Measurements from ENCODE around the gene DEFB110. TPM values are rescaled to one million over a fixed set of nuclear protein-coding genes. Genes with fewer than 3 reads are reported as not detected.

Gene DEFB110
- polyA plus RNA-seq, 1 of the 3 experiments (the other 2 are of a cell fraction): not detected

DNA sequence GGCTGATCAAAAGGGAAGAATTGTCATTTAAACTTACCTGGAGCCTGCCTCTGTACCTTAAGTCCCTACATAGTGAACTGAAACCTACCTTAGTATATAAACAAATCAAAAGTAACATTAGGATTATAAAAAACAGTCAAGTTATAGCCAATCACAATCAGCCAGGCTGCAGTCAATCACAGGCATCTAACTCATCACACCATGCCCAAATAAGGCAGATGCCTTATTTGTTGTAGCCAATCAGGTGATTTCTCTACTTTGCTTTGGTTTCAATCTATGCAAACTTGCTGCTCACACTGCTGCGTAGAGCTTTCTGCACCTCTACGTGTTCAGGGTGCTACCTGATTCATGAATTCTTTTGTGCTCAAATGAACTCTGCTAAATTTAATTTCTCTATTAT is 34.0 kb downstream of the DEFB110 start (continued):
- TF ChIP-seq GATA2 (CRISPR knock-in tag; IDR thresholded peaks at IDR 0.05) (no peak), SMC3 (IDR thresholded peaks at IDR 0.05; ENCODE audit: low read depth, low read length) (no peak)

DNA sequence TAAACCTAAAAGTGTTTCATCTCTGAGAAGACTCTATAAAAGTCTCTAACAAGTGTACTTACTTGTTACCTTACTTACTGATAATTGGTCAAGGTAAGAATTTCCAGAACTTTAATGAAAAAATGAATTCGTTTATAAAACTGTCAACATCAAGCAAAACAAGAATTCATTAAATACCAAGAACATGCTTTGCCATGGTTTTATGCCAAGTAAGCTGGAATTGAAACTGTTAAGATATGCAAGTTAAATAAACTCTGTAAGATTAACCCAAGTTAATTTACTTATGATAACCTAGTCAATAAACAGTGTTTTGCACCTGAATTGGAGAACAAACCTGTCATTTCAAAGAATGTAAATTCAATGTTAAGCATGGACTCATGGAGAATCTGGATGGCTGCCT is 35.2 kb downstream of the DEFB110 start:
- H3K36me3 ChIP-seq (replicated peaks in 1 of 2; ENCODE audit: control insufficient read depth in 1 of 2, insufficient read depth in 2 of 2, low read length in 1 of 2): no peaks in the 10 kb centered on the region
- no peak overlapping the region for H3K9ac ChIP-seq
- ChIA-PET CTCF (no interaction called here), POLR2A (no interaction called here)
- H3F3A ChIP-seq (replicated peaks; ENCODE audit: insufficient read depth): no peaks in the 10 kb centered on the region
- no peak for TF ChIP-seq RCOR1 (IDR thresholded peaks at IDR 0.05; ENCODE audit: low read length)
- TF ChIP-seq GATA2 (CRISPR knock-in tag; IDR thresholded peaks at IDR 0.05): no peak
- TF ChIP-seq POLR2AphosphoS5 (IDR thresholded peaks at IDR 0.05; ENCODE audit: low read depth, low read length): no peak
- no peak for TF ChIP-seq TAF1 (IDR thresholded peaks at IDR 0.05; ENCODE audit: borderline replicate concordance, low read depth, low read length)
- no peak for TF ChIP-seq EP300 (IDR thresholded peaks at IDR 0.05; ENCODE audit: borderline replicate concordance in 1 of 2, low read depth in 1 of 2, low read length in 1 of 2)
- no peak overlapping the region for H2AFZ ChIP-seq (ENCODE audit: low read depth)
- no peaks in the 10 kb centered on the region for H3K9me3 ChIP-seq
- no peak overlapping the region for H3K27ac ChIP-seq (ENCODE audit: low read depth in 2 of 2, low read length in 1 of 2)
- 0% methylated on average over 1 of the region's 1 CpG for WGBS (ENCODE audit: low lambda C conversion rate)
- H3K9me2 ChIP-seq: no peaks in the 10 kb centered on the region
- no peak for DNase-seq
- no peak overlapping the region for H3K4me3 ChIP-seq (ENCODE audit: low read depth in 2 of 2, low read length in 1 of 2)
- no peaks in the 10 kb centered on the region for H3K4me1 ChIP-seq (ENCODE audit: control insufficient read depth in 1 of 2, insufficient read depth in 2 of 2, low read depth in 1 of 2, low read length in 1 of 2)
- no peaks in the 10 kb centered on the region for H3K27me3 ChIP-seq (ENCODE audit: insufficient read depth)
- no peak overlapping the region for H3K4me2 ChIP-seq
- no peaks in the 10 kb centered on the region for H3K79me2 ChIP-seq (ENCODE audit: insufficient read depth)
- H4K20me1 ChIP-seq (ENCODE audit: insufficient read depth): no peaks in the 10 kb centered on the region

DNA sequence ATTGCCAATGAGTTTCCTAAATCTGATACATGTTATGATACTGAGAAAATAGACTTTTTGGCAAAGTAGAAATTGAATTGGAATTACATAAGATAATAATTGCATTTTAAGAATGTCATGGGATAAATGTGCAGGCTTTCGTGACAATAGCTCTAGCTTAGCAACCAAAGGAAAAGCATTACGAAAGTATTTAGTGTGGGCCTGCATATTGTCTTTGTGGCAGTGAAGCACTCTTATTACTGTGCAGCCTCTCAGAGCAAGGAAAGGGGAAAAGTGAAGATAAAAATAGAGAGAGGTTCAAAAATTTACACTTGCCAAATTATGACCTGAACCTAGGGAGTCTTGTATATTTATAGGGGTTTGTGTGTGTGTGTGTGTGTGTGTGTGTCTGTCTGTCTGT is 39.7 kb downstream of the DEFB110 start:
- POLR2A ChIA-PET: no interaction called here
- DNase-seq: no peak
- 39% methylated on average over 2 of the region's 2 CpGs for WGBS (ENCODE audit: low lambda C conversion rate)

More for the DNA sequence above, 39.7 kb downstream of the DEFB110 start:
- CTCF ChIA-PET: interaction anchor here (0.7 kb wide), 1 partner anchor 12 kb away, joined by 3 read pairs; no protein-coding TSS in a partner anchor
- H3K27me3 ChIP-seq (ENCODE audit: insufficient read depth): no peaks in the 10 kb centered on the region
- H3K36me3 ChIP-seq (replicated peaks in 1 of 2; ENCODE audit: control insufficient read depth in 1 of 2, insufficient read depth in 2 of 2, low read length in 1 of 2): no peaks in the 10 kb centered on the region
- no peak overlapping the region for H3K9ac ChIP-seq
- no peaks in the 10 kb centered on the region for H3K4me1 ChIP-seq (ENCODE audit: control insufficient read depth in 1 of 2, insufficient read depth in 2 of 2, low read depth in 1 of 2, low read length in 1 of 2)
- no peak overlapping the region for H3K4me2 ChIP-seq
- no peaks in the 10 kb centered on the region for H3K9me3 ChIP-seq
- TF ChIP-seq MXI1 (IDR thresholded peaks at IDR 0.05; ENCODE audit: low read depth, low read length) (no peak), RXRA (IDR thresholded peaks at IDR 0.05; ENCODE audit: borderline replicate concordance, low read depth) (no peak), TAF1 (IDR thresholded peaks at IDR 0.05; ENCODE audit: borderline replicate concordance, low read depth, low read length) (no peak), NFIC (IDR thresholded peaks at IDR 0.05; ENCODE audit: borderline replicate concordance) (no peak), FOXM1 (IDR thresholded peaks at IDR 0.05; ENCODE audit: low read depth) (no peak), GATA2 (CRISPR knock-in tag; IDR thresholded peaks at IDR 0.05) (no peak), ELF1 (IDR thresholded peaks at IDR 0.05) (no peak), EP300 (IDR thresholded peaks at IDR 0.05; ENCODE audit: borderline replicate concordance in 1 of 2, low read depth in 1 of 2, low read length in 1 of 2) (no peak), JUND (IDR thresholded peaks at IDR 0.05) (no peak), SMC3 (IDR thresholded peaks at IDR 0.05; ENCODE audit: low read depth, low read length) (no peak), MEF2A (IDR thresholded peaks at IDR 0.05; ENCODE audit: borderline replicate concordance, low read depth) (no peak), FOXJ3 (CRISPR knock-in tag; IDR thresholded peaks at IDR 0.05) (no peak)
- TF ChIP-seq, protein P1, sequence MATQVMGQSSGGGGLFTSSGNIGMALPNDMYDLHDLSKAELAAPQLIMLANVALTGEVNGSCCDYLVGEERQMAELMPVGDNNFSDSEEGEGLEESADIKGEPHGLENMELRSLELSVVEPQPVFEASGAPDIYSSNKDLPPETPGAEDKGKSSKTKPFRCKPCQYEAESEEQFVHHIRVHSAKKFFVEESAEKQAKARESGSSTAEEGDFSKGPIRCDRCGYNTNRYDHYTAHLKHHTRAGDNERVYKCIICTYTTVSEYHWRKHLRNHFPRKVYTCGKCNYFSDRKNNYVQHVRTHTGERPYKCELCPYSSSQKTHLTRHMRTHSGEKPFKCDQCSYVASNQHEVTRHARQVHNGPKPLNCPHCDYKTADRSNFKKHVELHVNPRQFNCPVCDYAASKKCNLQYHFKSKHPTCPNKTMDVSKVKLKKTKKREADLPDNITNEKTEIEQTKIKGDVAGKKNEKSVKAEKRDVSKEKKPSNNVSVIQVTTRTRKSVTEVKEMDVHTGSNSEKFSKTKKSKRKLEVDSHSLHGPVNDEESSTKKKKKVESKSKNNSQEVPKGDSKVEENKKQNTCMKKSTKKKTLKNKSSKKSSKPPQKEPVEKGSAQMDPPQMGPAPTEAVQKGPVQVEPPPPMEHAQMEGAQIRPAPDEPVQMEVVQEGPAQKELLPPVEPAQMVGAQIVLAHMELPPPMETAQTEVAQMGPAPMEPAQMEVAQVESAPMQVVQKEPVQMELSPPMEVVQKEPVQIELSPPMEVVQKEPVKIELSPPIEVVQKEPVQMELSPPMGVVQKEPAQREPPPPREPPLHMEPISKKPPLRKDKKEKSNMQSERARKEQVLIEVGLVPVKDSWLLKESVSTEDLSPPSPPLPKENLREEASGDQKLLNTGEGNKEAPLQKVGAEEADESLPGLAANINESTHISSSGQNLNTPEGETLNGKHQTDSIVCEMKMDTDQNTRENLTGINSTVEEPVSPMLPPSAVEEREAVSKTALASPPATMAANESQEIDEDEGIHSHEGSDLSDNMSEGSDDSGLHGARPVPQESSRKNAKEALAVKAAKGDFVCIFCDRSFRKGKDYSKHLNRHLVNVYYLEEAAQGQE (IDR thresholded peaks at IDR 0.05; ENCODE audit: low read depth, low read length): no peak
- TF ChIP-seq, protein P2, sequence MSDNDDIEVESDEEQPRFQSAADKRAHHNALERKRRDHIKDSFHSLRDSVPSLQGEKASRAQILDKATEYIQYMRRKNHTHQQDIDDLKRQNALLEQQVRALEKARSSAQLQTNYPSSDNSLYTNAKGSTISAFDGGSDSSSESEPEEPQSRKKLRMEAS (IDR thresholded peaks at IDR 0.05; ENCODE audit: low read depth): no peak
- TF ChIP-seq, protein P3, sequence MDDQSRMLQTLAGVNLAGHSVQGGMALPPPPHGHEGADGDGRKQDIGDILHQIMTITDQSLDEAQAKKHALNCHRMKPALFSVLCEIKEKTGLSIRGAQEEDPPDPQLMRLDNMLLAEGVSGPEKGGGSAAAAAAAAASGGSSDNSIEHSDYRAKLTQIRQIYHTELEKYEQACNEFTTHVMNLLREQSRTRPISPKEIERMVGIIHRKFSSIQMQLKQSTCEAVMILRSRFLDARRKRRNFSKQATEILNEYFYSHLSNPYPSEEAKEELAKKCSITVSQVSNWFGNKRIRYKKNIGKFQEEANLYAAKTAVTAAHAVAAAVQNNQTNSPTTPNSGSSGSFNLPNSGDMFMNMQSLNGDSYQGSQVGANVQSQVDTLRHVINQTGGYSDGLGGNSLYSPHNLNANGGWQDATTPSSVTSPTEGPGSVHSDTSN (IDR thresholded peaks at IDR 0.05): no peak
- TF ChIP-seq, protein P4, sequence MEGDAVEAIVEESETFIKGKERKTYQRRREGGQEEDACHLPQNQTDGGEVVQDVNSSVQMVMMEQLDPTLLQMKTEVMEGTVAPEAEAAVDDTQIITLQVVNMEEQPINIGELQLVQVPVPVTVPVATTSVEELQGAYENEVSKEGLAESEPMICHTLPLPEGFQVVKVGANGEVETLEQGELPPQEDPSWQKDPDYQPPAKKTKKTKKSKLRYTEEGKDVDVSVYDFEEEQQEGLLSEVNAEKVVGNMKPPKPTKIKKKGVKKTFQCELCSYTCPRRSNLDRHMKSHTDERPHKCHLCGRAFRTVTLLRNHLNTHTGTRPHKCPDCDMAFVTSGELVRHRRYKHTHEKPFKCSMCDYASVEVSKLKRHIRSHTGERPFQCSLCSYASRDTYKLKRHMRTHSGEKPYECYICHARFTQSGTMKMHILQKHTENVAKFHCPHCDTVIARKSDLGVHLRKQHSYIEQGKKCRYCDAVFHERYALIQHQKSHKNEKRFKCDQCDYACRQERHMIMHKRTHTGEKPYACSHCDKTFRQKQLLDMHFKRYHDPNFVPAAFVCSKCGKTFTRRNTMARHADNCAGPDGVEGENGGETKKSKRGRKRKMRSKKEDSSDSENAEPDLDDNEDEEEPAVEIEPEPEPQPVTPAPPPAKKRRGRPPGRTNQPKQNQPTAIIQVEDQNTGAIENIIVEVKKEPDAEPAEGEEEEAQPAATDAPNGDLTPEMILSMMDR (IDR thresholded peaks at IDR 0.05): no peak
- H3K9me2 ChIP-seq: no peaks in the 10 kb centered on the region
- no peaks in the 10 kb centered on the region for H3K79me2 ChIP-seq (ENCODE audit: insufficient read depth)
- H4K20me1 ChIP-seq (ENCODE audit: insufficient read depth): no peaks in the 10 kb centered on the region
- H3K4me3 ChIP-seq (ENCODE audit: low read depth in 2 of 2, low read length in 1 of 2): no peak overlapping the region
- H2AFZ ChIP-seq (ENCODE audit: low read depth): no peak overlapping the region
- no peak overlapping the region for H3K27ac ChIP-seq (ENCODE audit: low read depth in 2 of 2, low read length in 1 of 2)
- H3F3A ChIP-seq (replicated peaks; ENCODE audit: insufficient read depth): no peaks in the 10 kb centered on the region
